Anterior cingulate cortex (tissue), 58 donors: ENCODE measurements around the gene TSSC4.

Experiments used
- DNase-seq, 58 donors: peaks; one replicate each; lab custom pipeline; 2025; lab: John Stamatoyannopoulos, UW

Gene TSSC4

GRCh38 chr11:2444821-2445745, 44.5 kb downstream of the TSSC4 start, which contains the start of gene KCNQ1:
Gene KCNQ1, plus strand, starts transcription at chr11:2445008. Its CDS starts 91 bp downstream, at chr11:2445099.
- no peak for DNase-seq

DNA sequence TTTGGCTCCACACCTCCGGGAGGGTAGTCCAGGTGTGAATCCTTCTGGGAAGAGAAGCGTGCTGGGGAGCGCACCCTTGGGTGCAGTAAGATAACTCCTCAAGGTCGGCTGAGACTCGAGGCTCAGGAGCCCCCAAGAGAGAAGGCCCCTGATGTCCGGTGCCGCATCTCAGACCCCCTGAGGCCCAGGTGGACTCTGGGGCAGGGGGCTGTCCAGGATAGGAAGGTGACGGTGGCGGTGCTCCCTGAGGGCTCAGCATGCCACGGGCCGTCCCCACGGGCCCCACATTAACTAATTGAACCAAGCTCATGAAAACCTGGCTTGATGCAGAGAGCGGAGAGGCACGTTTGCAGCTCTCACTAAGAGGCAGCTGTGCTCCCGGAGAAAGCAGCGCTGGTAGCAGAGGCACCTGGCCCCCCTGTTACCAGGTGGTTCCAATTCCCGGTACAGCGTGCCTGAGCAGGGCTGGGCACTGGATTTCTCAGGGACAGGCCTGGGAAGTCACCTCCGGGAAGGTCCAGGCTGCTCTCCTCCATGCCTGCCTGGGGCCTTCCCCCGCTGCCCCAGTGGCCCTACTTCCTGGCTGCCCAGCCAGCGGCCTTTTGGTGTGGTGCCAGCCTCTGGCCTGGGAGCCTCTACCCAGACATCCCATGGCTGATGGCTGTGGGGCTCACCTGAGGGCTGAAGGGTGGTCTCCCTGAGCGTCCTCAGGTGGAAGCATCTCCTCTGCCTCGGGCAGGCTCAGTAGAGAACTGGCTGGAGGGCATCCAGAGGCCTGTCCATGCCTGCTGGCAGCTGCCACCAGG, 45.4 kb downstream of the TSSC4 start:
- DNase-seq = no peak

GRCh38 chr11:2446590-2447252, 46.2 kb downstream of the TSSC4 start:
- DNase-seq = peak in 1 of 58 donors; percentile 16

DNA sequence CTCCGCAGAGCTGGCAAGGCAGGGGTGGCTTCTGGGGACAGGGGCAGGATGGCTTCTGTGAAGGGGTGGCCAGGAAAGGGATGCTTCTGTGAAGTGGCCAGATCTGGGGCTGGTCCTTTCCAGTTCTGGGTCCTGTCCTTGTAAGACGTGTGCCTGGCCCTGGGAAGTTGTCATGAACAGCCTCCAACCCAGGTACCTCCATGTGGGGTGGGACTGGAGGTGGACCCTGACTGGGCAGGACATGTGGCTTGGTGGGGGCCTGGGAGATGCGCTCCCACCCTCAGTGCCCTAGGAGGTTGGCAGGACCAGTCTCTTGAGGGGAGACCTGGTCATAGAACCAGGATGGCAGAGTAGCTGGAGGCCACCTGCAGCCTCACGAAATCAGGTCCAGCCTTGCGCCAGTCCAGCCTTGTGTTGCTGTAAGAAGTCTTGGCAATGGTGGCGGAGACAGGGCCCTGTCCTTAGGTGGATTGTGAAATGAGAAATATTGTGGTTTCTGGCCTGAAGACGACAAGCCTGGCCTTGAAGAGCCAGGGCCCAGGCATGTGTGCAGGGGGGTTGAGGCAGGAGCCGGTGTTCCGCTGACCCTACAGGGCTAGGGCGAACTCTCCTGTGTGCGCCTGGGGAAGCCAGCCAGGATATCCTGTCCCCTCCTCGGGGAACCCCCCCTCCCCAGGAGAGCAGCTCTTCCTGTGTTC, 46.9 kb downstream of the TSSC4 start:
- no peak for DNase-seq

- DNase-seq = no peak
Measured at GRCh38 chr11:2447951-2448650, 47.6 kb downstream of the TSSC4 start.

GRCh38 chr11:2448661-2449547, 48.4 kb downstream of the TSSC4 start:
- no peak for DNase-seq

DNA sequence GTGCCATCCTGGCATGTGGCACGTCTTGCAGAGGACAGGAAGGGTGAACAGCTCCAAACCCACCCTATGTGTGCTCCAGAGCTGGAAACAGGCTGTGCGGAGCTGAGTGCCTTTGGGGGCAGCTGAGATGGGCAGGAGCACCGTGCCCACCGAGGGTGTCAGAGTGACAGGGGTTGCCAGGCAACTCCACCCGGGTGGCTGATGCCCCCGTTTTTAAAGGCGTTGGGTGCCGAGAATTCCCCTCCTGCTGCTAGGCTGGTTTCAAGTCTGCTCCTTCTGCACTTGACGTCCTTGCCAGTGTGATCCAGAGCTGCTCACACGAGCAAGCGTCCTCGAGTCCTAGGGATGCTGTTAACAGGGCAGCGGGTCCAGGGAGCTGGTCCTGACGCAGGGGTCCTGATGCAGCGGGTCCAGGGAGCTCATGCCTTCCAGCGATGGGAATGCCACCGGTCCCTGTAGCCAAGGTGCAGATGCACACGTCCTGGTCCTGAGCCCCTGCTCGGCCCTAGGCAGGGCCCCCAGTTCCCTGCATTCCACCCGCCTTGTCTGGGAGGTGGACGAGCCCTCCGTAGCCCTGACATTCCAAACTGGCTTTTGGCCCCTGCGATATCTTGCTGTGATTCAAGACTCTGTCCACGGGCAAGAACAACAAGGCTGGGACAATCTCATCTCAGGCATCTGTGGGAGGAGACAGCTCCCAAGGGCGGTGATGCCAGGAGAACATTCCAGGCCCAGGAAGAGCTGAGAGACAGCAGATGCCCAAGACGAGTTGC, 49.2 kb downstream of the TSSC4 start:
- no peak for DNase-seq

- no peak for DNase-seq
Measured at GRCh38 chr11:2450321-2451041, 49.9 kb downstream of the TSSC4 start.

DNA sequence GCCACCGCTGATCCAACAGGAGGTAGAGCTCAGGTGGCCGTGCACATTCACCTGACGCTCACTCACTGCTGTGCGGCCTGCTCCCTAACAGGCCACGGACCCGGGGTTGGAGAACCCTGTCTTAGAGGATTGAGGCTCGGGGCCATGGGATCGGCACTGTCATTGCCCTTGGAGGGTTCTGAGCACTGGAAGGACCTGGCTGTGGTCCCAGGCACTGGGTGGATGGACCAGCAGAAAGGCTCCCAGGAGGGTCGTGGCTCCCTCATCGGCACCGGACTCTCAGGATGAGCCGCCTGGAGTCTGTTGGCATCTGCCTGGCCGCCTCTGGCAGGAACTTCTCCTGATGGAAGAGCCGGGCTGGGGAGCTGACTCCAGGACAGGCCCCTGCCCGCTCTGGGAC, 50.8 kb downstream of the TSSC4 start:
- DNase-seq = no peak

GRCh38 chr11:2451916-2452315, 51.4 kb downstream of the TSSC4 start:
- no peak for DNase-seq

DNA sequence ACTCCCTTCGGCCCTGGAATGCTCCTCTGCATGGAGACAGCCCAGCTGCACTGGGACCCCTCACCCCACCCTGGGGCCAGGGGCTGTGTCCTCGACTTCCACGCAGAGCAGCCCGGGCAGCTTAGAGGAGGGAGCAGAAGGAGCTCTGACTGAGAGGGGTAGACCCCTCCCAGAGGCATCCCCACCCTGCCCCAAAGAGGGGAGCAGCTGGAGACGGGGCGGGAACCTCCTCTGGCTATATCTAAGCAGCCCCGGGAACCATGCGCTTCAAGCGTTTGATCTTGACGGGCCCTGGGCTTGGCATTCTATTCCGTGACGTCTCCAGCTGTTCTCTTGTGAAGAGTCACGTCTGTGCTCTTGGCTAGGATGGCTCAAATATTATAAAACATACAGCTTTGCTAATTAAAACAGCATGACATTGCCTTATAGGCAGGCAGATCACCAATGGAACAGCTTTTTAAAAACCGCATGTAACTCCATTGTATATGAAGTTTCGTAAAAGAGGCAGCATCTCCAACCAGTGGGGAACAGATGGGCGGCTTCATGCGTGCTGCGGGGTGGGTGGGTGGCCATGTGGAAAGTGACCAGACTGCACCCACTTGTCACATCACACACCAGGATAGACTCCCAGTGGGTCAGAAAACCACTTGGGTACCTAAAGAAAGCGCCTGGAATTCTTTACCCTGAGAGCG, 51.9 kb downstream of the TSSC4 start:
- DNase-seq = no peak

DNA sequence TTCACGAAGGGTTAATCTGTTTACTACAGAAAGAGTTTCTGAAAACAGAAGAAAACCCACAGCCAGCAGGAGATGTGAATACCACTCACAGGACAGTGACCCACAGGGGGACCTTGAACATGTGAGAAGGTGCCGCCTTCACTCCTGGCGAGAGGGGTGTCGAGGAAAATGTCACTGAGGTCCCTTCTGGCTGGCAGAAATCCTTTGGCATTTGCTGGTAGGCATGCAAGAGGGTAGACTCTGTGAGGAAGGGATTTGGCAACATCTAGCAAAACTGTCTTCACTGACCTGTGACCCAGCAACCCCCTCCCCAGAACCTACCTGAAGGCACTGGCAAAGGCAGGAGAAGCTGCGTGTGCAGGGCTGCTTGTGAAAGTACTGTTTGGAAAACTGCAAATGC, 52.9 kb downstream of the TSSC4 start:
- no peak for DNase-seq
